AG10803 (cell line): ENCODE measurements around the gene PATL2.
"Not testable (repeated sequence)": the region's sequence is repeated elsewhere in the genome, so short reads cannot be mapped to it uniquely, and the experiment has no call there.

Source experiments
- DNase-seq: peaks from one replicate; pipeline ENCODE4 v3.0.0; 2010; ENCODE audit warnings: low read depth
- H3K4me3 ChIP-seq: 2 replicates; pipeline ENCODE4 v1.5.1; 2011; ENCODE audit warnings: mild to moderate bottlenecking, low read length, control low read depth
- CTCF ChIP-seq: conservative IDR thresholded peaks from 2 replicates; pipeline ENCODE4 v1.5.1; 2011; ENCODE audit warnings: mild to moderate bottlenecking, low read length, control low read depth, inconsistent platforms

PATL2 gene

GRCh38 chr15:44695294-44695693 is 15.8 kb downstream of the PATL2 start:
- no peak overlapping the region for H3K4me3 ChIP-seq
- no peak for DNase-seq
- no peak for TF ChIP-seq CTCF

GRCh38 chr15:44694416-44694815 is 16.7 kb downstream of the PATL2 start:
- H3K4me3 ChIP-seq, result no peak overlapping the region
- peak; percentile 30 for DNase-seq
- no peak for TF ChIP-seq CTCF

- H3K4me3 ChIP-seq, result no peak overlapping the region
- TF ChIP-seq CTCF, result no peak
- no peak for DNase-seq
Measured at GRCh38 chr15:44692659-44693058, 18.5 kb downstream of the PATL2 start.

- not testable (repeated sequence) for DNase-seq, H3K4me3 ChIP-seq
Measured at GRCh38 chr15:44690245-44690644, 20.9 kb downstream of the PATL2 start.

- not testable (repeated sequence) for DNase-seq
Measured at GRCh38 chr15:44689318-44689717, 21.8 kb downstream of the PATL2 start.

GRCh38 chr15:44682809-44683682 is 28.1 kb downstream of the PATL2 start:
- H3K4me3 ChIP-seq, DNase-seq: not testable (repeated sequence)

More at GRCh38 chr15:44689318-44689717, 21.8 kb downstream of the PATL2 start:
- not testable (repeated sequence) for H3K4me3 ChIP-seq

GRCh38 chr15:44682211-44682610 is 28.9 kb downstream of the PATL2 start:
- no peak for TF ChIP-seq CTCF
- no peak overlapping the region for H3K4me3 ChIP-seq
- DNase-seq, result no peak

GRCh38 chr15:44676676-44677075 is 34.4 kb downstream of the PATL2 start:
- DNase-seq, result no peak
- no peak for TF ChIP-seq CTCF
- no peak overlapping the region for H3K4me3 ChIP-seq

GRCh38 chr15:44675911-44676310 is 35.2 kb downstream of the PATL2 start:
- no peak for TF ChIP-seq CTCF
- DNase-seq, result no peak
- no peak overlapping the region for H3K4me3 ChIP-seq
